CD4-positive, alpha-beta T cell treated with Interferon alpha-2 for 1 hour (primary cell): ENCODE measurements around the gene PACS2.
"Not testable (repeated sequence)": the region's sequence is repeated elsewhere in the genome, so short reads cannot be mapped to it uniquely, and the experiment has no call there.

Source experiments
- DNase-seq, 2 donors: peaks; one replicate each; pipeline ENCODE4 v3.0.0-alpha.2; 2020 to 2022

Gene PACS2

DNA sequence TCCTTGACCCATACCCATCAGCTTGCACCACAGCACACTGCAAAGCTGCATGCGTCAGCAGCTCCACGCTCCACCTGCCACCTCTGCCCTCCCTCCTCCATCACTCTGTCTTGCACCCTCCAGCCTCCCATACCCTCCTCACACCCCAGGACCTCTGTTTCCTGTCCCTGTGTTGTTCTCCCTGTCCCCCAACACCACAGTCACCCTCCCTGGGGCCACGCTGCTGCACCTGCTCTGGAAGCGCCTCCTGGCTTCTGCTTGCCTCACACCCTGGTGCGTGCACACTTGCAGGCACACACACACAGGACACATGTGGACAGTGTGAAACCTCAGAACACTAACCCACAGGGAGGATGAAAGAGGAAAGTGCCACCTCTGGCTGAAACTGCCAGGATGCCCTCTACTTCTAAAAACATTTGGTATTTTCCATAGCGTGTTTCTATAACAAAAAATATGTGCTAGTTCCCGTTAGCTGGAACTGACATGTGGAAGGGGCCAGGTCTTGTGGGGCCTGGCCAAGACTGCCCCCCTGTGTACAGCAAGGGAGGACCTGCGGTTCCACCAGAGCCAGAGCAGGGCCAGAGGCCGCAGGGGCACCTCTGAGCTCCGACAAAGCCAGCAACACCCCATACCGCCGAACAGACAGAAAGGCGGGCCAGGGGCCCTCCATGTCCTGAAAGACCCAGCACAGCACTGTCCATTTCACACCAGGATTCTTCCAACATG is 23.8 kb upstream of the PACS2 start:
- peak; percentile 6 to 33 for DNase-seq

DNA sequence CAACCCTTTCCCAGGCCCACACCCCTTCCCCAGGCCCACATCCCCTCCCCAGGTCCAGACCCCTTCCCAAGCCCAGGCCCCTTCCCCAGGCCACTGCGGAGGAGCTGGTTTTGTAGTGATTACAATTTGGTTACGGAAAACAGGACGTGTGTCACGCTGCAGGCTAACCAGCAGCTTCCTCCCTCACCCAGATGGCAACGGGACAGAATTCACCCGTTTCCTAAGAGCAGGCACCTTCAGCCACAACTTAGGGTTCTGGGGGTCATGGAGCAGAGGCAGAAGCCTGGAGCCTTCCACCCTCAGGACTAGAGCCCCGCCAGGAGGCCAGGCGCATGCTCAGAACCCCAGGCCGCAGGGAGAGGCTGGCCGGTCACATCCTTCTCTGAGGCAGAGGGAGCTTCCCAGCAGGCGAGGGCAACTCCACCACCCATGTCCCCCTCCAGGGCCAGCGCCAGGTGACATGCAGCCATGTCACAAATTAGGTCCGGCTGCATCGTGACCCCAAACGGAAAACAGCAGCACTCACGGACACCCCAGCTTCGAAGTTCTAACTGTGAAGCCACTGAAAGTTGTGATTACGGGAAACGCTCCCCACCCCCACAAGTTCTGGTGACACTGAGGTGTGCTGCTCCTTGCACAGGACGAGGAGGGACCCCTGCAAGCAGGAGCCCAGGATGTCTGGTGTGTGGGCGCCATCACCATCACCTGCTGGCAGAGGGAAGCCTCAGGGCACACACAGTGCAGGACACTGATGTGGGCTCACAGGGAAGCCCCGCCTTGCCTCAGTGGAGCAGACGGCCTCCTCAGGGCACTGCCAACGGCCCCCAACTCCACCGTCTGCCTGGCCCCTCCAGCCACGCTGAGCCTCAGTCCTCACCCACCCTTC is 21.5 kb upstream of the PACS2 start:
- peak; percentile 15 to 32 for DNase-seq

DNA sequence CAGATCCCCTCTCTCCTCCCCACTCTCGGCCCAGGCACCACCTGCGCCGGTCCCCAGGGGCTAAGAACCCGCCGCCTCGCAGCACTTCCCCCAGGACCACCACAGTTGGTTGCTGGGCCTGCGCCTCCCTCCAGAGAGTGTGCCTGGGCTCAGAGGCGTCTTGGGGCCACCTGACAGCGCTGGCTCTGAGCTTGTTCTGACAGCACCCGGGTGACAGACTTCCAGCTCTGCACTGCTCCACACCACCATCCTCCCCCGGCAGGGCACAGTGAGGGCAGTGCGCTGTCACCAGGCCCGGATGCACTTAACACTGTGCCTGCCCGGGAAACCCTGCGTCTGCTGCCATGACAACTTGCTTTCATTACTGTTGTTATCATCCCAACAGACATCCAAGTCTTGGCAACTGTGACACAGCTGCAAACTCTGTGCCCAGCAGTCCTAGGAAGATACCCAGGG is 20.4 kb upstream of the PACS2 start:
- peak; percentile 76 to 77 for DNase-seq

- not testable (repeated sequence) for DNase-seq
Observed at GRCh38 chr14:105297311-105297710, 17.2 kb upstream of the PACS2 start.

DNA sequence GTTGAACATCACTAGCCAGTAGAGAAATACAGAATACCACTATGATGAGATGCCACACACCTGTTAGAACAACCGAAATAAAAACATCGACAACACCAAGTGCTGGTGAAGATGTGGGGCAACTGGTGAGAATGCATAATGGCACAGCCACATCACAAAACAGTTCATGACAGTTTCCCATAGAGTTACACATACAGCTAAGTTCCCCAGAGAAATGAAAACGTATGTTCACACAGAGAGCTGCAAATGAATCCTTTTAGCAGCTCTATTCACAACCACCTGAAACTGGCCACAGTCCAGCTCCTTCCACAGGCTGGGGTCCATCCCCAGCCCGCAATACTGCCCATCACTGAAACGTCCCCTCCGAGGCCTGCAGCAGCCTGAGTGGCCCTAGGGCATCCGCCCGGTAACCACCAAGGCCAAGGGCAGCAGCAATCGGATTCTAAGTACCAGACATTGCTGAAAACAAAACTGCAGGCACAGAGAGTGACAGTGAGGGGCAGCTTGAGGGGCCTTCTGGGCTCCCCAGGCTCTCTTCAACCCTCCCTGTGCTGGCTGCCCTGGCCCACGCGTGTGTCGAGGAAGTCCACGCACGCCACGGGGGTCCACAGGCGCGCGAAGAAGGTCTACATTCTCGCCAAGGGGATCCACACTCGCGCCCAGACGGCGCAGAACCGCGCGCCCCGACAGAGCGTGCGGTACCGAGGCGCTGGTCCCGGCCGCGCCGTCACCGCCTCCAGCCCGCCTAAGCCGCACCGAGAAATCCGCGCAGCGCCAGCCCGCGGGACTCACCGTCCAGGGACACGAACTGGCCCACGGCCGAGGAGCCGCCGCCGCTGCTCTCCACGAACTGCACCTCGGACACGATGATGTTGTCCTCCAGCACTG is 14.7 kb upstream of the PACS2 start:
- no peak for DNase-seq

DNA sequence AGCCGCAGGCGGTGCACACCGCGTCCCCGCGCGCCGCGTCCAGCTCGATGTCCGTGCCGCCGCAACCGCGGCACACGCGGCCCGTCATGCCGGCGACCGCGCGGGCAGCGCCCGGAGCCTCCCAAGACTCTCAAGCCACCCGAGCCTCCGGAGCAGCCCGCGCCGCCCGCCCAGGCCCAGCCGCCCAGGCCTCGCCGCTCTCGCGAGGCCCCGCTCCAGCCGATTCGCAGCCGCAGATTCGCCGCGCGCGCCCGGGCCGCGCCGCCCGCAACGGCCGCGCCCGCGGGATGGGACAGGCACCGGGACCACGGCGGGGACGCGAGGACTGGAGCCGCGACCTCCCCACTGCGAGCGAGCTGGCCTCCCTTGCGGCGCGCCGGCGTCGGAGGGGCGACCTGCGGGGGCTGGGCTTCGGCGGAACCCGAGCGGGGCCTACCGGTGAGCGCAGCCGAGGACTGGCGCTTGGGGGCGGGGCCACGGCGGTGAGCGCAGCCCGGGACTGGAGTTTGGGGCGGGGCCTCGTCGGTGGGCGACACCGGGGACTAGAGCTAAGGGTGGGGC is 13.9 kb upstream of the PACS2 start, which contains the start of gene BRF1:
BRF1 (minus strand) TSS at position 460 of the 561 bp plus-strand sequence; CDS start at position 88, 372 bp downstream.
- DNase-seq, result peak; percentile 97

DNA sequence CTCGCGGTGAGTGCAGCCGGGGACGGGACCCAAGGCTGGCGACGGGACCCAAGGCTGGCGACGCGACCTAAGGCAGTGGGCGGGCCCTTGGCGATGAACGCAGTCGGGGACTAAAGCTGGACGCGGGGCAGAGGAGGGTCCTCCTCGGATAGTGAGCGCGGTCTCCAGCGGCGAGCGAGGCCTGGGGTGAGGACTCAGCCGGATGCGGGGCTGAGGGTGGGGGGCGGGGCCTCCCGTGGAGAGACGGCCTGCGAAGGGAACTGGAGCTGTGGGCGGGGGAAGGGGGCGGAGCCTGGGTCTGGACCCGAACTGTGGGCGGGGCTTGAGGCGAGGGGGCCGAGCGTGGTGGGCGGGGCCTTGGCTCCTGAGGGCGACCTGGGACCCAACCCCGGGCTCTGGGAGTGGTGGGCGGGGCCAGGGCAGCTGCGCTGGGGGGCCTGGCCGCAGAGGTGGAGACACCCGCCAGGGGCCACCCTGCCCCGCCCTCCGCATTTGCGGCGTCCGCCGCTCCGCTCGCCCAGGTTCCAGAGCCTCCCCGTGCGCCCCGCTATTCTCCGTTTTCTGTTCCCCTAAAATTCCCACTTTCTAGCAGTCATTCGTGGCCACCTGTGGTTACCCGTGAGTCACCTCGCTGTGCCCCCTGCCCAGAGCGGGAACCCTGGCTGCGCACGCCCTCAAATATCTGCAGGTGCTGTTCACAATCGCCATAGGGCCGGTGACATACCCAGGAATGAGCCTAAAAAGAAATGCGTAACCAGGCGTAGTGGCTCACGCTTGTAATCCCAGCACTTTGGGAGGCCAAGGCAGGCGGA is 13.2 kb upstream of the PACS2 start:
- peak; percentile 97 to 98 for DNase-seq

DNA sequence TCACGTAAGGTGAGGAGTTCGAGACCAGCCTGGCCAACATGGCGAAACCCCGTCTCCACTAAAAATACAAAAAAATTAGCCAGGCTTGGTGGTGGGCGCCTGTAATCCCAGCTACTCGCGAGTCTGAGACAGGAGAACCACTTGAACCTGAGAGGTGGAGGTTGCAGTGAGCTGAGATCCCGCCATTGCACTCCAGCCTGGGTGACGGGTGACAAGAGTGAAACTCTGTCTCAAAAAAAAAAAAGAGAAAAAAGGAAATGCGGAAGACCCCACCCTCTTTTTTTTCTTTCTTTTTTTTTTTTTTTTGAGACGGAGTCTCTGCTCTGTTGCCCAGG is 12.7 kb upstream of the PACS2 start:
- DNase-seq, result not testable (repeated sequence)

- no peak for DNase-seq
Observed at GRCh38 chr14:105303949-105304348, 10.6 kb upstream of the PACS2 start.

DNA sequence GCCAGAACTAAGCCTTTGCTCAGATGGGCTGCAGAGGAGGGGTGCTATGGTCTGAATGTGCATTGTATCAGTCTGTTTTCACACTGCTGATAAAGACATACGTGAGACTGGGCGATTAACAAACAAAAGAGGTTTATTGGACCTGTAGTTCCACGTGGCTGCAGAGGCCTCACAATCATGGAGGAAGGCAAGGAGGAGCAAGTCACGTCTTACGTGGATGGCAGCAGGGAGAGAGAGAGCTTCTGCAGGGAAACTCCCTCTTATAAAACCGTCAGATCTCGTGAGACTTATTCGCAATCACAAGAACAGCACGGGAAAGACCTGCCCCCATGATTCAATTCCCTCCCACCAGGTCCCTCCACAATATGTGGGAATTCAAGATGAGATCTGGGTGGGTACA is 10.0 kb upstream of the PACS2 start:
- no peak for DNase-seq

GRCh38 chr14:105305345-105305744 is 9.2 kb upstream of the PACS2 start:
- no peak for DNase-seq

GRCh38 chr14:105305791-105306190 is 8.8 kb upstream of the PACS2 start:
- no peak for DNase-seq

DNA sequence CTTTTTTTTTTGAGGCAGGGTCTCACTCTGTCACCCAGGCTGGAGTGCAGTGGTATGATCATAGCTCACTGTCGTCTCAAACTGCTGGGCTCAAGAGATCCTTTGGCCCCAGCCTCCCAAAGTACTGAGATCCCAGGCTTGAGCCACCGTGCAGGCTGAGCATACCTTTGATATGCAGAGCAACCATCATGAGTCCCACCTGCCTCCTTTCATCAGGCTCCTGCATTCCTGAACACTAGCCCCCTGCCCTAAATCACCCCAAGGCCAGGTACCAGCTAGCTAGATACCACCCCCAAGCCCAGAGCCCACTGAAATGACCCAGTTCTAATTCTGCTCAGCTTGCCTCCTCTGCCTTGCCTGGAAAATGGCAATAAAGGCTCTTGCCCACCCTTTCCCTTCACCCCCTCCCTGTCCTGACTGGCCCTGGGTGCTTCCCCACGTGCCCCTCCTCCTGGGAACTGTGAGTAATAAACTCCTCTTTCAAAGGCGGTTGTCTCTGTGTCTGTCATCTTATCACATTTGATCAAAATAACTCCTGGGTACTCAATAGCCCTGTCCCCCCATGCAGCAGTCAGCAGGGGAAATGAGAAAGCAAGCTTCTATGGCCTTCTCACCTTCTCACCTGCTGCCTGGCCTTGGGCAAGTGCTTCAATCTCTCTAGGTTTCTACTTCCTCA is 7.4 kb upstream of the PACS2 start:
- no peak for DNase-seq

- no peak for DNase-seq
Observed at GRCh38 chr14:105309371-105309770, 5.2 kb upstream of the PACS2 start.

DNA sequence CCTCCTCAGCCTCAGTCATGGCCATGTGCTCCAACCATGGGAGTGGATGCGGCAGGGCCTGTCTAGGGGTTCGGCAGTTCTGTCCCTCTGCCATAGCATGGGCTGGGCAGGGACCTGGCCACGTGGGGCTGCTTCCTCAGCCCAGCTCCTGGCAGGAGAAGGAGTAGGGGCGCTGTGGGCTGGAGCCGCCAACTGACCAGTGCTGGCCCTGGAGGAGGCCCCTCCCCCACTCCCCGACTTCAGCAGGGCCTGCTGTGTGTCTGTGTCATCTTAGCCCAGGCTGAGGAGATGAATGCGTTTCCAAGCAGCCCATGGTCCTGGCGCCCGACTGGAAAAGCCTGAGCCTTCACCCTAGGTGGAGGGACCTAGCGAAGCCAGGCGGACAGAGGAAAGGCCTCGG is 2.7 kb upstream of the PACS2 start:
- no peak for DNase-seq

GRCh38 chr14:105312973-105313372 is 1.6 kb upstream of the PACS2 start:
- DNase-seq, result no peak

GRCh38 chr14:105313381-105314286 is 914 bp upstream of the PACS2 start:
- DNase-seq, result no peak

DNA sequence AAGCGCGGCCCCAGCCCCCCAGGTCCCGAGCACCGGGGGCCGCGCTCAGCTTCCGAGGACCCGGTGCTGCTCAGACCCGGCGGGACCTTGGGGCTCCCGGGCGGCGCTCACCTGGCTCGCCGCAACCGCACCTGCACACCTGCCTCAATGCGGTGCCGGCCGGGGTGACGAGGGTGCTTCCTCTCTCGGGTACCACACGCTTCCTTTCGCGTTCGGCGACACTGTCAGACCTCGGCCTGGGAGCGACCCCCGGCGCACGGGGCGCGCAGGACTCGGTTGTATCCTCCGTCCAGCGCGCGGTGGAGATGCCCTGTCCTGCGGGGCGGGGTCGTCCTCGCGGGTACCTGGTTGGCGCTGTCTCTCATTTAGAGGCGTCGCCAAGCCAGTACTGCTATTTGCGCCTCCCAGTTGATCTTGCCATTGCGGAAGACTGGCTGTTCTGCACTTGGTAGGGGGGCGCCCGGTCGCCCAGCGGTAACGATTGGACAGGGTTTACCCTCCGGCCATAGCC is 718 bp downstream of the PACS2 start:
- peak; percentile 42 to 59 for DNase-seq

DNA sequence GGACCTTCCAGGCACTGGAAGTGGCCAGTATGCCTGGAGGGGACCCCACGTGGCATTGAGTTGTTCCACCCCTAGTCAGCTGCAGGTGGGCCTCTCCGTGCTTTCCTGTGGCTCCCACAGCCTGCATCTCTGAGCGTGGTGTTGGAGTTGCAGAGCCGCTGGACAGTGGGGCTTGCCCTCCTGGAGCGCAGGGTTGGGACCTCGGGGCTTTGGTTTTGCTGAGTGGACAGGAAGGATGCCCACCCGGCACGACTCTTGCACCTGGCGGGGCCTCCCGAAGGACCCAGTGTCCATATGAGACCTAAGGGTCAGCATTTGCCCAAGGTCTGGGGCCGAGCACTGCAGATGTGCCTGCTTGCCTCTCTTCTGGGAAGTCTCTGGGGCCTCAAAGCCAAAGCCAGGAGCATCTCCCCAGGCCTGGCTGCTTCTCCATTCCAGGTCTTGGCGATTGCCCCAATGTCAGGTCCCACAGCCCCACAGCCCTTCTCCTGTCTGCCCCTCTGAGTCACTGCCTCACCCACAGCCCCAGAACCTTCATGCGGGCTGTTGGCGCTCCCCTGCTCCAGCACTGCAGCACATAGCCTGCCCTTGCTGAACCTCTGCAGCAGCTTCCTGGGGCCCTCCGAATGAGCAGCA is 1.5 kb downstream of the PACS2 start:
- no peak for DNase-seq
